NCI-H1930 (cell line): Measurements from ENCODE around the gene ADARB2.

ENCODE experiments used
- DNase-seq, 2 experiments: peaks; one replicate each; lab custom pipeline; 2025; lab: John Stamatoyannopoulos, UW

ADARB2 gene

GRCh38 chr10:1662438-1663025 is 74.8 kb downstream of the ADARB2 start:
- no peak for DNase-seq

GRCh38 chr10:1661859-1662437 is 75.4 kb downstream of the ADARB2 start:
- DNase-seq = no peak

GRCh38 chr10:1661416-1661815 is 75.9 kb downstream of the ADARB2 start:
- no peak for DNase-seq

DNA sequence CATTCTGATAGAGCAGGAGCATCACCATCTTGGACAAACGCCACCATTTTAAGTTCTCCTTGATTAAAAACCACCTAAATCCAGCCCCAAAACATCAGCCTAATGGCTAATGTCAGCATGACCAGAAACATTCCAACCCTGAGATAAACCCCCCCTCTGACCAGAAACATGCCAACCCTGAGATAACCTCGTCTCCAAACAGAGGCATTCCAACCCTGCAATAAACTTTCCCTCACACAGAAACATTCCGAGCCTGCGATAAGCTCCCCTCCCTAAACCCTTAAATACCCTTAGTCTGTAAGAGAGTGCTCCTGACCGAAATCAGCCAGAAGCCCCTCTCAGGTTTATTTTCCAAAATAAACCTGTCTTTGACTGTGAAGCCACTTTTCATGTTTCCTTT is 76.5 kb downstream of the ADARB2 start:
- DNase-seq = no peak

GRCh38 chr10:1660386-1660785 is 76.9 kb downstream of the ADARB2 start:
- DNase-seq = no peak

DNA sequence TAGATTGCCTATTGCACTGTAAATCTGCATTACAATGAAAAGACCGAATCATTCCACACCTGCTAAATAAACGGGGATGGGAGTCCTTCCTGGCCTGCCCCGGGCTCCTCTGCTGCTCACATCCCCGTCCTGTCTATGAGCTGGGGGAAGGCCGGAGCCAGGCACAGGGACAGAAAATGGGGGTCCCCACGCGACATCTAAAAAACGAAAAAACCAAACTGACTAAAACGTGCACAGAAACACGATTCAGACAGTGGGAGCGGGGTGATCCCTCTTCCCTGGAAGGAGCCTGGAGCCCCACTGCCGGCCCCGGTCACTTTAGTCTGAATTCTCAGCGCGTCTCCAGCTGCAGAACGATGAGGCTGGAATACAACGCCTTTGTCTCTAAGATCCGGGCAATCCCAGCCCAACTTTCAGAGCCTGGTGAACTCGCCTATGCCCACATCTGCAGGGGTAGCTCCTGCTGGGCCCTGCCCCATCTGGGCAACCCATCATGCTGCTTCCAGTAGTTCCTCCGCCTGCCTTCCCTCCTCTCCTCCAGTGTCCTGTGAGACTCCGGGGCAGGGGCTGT is 78.0 kb downstream of the ADARB2 start:
- no peak for DNase-seq

DNA sequence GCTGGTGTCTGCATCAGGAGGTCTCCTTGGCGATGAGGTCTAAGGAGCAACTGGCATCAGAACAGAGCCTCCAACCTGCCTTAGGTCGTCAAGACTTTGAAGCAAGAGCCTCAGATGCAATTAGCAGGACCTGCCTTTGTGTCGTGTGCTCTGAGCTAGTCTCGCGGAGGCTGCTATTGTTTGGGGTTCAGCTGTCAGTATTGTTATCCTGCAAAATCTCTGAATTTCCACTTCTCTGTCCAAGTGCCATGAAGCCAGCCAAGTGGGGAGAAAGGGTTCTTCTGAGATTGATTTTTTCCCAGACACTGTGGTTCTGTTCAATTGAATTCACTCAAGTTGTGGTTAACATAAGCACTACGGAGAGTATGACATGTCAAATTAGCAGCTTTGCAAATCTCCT is 78.7 kb downstream of the ADARB2 start:
- no peak for DNase-seq

GRCh38 chr10:1657479-1657878 is 79.8 kb downstream of the ADARB2 start:
- no peak for DNase-seq

DNA sequence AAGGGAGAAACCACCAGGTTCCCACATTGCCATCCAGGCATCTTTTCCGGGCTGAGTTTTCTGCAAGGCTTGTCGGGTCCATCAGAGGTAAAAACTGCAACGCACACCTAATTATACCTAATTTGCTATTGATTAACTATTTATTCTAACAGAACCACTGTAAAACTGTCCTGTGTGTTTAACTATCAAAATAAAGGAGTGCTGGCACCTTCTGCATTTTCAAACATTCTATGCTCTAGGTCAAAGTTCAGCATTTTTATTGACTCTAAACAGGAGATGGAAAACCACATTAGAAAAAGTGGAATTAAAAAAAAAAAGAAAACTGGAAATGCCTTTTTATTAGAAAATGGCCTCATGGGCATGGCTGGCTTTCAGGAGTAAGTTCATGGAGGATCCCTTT is 82.0 kb downstream of the ADARB2 start:
- DNase-seq = no peak

- no peak for DNase-seq
Measured at GRCh38 chr10:1654811-1655356, 82.4 kb downstream of the ADARB2 start.

DNA sequence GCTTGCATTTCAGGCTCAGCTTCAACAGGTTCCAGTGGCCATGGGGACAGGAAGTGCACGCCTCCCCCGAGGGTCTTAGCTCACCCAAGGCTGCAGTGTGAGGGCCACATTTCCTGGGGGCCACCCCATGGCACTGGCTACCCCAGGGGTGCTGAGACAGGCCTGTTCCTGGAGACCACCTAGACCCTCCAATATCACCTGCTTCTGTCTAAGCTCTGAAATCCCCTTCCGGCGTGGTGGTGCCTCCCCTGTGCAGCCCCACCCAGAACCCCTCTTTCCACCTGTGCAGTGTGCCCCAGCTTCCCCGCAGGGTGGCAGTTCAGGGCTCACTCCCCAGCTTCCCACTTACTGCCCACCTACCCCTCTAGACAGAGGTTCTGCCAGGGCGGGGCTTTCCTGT is 83.1 kb downstream of the ADARB2 start:
- DNase-seq = no peak

DNA sequence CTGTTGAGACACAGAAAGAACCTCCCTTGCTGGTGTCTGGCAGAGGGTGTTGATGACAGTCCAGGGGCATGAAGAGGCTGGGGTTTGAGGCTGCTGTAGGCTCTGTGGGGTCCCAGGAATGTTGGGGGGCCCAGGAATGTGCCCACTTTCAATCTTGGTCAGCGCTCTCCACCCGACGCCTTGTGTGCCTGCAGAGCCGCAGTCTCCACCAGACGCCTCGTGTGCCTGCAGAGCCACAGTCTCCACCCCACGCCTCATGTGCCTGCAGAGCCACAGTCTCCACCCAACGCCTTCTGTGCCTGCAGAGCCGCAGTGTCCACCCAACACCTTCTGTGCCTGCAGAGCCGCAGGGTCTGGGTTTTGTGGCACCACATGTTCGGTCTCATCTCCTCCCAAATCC is 84.0 kb downstream of the ADARB2 start:
- DNase-seq = no peak

DNA sequence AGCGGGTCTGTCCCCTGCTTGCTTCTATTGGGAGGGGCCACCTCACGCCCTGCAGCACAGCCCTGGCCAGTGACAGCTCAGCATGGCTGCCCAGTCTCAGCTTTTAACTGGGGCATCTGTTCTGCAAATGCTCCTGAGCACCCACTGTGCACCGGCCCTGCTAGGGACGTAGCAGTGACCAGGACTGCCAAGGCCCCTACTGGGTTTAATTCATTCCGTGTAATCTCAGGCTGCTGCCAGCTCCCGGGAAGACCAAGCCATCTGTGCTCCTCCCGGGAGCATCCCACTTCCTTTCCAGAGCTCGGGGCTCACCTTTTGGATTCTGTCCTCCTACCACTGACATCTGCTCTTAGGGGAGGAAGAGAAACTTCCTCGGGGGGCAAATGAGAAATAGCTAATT is 85.2 kb downstream of the ADARB2 start:
- DNase-seq = no peak

DNA sequence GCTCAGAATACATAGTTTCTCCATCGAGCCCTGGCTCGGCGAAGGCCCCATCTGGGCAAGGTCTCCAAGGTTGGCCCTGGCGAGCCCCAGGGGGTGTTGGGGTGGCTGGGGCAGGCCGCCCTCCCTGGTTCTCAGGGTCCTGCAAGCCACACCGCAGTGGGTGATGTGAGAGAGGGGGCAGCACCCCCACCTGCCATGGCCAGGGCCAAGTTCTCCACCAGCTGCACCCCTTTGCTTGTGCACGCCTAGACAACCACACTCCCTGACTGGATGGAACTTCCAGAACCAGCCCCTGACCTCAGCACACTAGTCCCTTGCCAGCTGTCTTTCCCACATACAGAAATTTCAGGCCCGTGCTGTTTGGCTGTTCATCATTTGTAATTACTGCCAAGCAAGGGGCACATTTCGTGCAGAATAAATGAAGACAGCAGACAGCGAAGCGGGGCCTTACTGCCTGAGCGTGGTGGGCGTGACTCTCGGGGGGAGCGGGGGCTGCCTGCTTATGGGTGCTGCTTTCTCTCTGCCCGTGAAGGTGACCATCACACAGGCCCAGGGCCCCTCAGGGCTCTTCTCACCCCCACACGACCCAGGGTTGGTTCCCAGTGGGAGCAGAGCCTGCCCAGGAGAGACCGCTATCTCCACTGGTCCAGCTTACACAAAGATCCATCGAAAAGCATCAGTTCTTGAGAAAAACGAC is 85.9 kb downstream of the ADARB2 start:
- no peak for DNase-seq

DNA sequence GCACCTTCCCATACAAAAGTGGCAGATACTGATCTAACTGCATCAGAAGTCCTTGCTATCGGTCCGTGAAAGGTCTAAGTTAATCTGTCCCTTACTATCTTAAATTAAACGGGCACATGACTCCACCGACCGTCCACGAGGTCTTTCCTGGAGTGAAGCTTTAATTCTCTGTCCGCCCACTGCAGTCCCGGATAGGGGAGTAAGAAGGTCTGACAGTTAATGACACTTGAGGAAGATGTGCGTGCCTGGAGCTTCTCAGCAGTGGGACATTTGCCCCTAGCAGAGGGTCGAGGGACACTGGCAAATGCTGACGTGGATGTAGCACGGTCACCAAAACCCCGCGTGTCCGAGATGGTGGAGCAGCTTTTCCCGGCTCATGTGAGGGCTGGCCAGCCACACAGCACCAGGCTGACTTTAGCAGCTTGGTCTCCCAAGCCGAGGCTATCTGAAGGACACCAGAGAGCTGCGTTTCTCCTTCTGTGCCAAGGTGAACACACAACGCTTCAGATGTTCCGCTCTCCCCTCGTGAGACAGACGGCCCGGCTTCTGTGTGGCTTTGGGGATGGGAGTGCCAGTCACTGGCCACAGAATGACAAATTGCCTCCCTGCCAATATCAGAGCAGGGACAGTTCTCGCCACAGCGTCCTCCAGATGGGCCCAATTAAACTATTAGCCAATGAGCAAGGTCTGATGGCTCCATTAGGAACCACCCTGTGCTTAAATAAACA is 86.6 kb downstream of the ADARB2 start:
- DNase-seq = no peak

GRCh38 chr10:1648648-1649047 is 88.7 kb downstream of the ADARB2 start:
- no peak for DNase-seq

GRCh38 chr10:1646332-1646731 is 91.0 kb downstream of the ADARB2 start:
- DNase-seq = no peak

GRCh38 chr10:1645896-1646295 is 91.4 kb downstream of the ADARB2 start:
- DNase-seq = no peak

DNA sequence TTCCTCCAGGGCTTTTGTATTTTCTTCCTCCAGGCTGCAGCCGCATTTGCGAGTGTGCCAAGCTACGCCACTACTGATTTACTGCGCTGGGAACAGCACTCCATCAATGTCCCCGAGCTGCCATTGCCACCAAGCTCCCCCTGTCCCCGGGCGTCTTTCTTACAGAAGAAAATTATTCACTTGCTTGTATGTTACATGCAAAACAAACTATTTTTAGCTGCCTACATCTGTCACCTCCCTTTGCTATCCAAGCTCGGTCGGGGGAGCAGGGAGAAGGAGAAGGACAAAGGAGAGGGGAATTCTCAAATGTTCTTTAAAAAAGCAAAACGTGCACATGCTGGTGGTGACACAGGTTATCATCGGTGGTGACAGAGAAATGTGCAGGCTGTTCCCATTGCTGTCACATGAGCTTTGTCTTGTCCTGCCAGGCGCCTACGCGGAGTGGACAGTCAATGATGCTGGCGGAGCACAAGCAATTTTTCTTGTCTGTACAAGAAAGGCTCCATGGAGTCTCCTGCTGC is 93.1 kb downstream of the ADARB2 start:
- no peak for DNase-seq

- no peak for DNase-seq
Measured at GRCh38 chr10:1643908-1644179, 93.5 kb downstream of the ADARB2 start.

DNA sequence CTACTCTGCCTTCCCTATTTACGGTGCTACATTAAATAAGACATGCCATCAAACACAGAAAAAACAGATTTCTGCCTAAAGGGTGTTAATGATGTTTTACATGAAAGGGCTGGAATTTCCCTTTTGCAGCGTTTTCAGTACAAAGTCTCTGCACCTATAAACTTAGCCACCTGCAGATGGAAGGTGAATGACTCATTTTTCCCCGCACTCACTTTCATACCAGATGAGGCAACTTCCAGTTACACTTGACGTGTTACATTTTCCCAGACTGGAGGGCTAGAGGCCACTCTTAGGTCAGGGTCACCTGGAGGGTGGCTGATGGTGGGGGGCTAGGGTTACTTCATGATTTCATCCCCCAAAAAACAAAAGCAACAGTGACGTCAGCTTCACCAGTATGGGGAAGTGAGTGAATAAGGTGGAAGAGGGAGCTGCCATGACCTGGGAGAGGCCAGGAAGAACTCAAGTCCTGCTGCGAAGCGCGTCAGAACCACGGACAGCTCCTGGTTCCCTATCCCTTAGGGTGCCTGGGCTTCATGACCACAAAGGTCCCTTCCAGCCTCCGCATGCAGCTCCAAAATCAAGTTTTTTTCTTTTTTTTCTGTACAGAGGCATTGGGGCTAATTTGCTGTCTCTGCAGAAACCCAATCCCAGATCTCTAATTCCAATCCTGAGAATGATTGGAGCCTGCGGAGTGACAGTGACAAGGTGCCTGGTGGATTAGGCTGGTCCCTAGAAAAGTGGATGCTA is 94.0 kb downstream of the ADARB2 start:
- no peak for DNase-seq
